H1 (cell line): Measurements from ENCODE around the gene SOWAHC.

ENCODE experiments used
- ATF3 ChIP-seq: IDR thresholded peaks from 2 replicates; pipeline ENCODE4 v1.6.1; 2011; ENCODE audit warnings: low read depth, mild to moderate bottlenecking, low read length; ENCODE audit not compliant: insufficient read depth
- BRCA1 ChIP-seq: IDR thresholded peaks from 2 replicates; pipeline ENCODE4 v1.6.1; 2012; ENCODE audit warnings: low read depth, low read length, improper control_type of control experiment
- CTCF ChIP-seq, 3 experiments: IDR thresholded peaks; 1 replicate in 2 of 3; 2 replicates in 1 of 3; pipeline versions ENCODE4 v1.5.1 to v1.6.1; 2011; ENCODE audit warnings: low read length in 3 of 3, mild to moderate bottlenecking in 3 of 3, inconsistent platforms in 2 of 3, low read depth in 1 of 3, moderate library complexity in 1 of 3; ENCODE audit not compliant: insufficient read depth in 1 of 3; ENCODE audit errors: control extremely low read depth in 1 of 3
- EP300 ChIP-seq, 2 experiments: IDR thresholded peaks; 1 replicate in 1 of 2; 2 replicates in 1 of 2; pipeline ENCODE4 v1.6.1; 2011 to 2012; ENCODE audit warnings: low read depth in 2 of 2, low read length in 2 of 2, mild to moderate bottlenecking in 2 of 2, borderline replicate concordance in 1 of 2, inconsistent platforms in 1 of 2, moderate library complexity in 1 of 2
- NRF1 ChIP-seq: IDR thresholded peaks from 2 replicates; pipeline ENCODE4 v1.6.1; 2011; ENCODE audit warnings: mild to moderate bottlenecking, low read depth, low read length, improper control_type of control experiment
- POLR2A ChIP-seq, 2 experiments: IDR thresholded peaks; 1 replicate in 1 of 2; 2 replicates in 1 of 2; pipeline ENCODE4 v1.6.1; 2011; ENCODE audit warnings: low read depth in 2 of 2, low read length in 2 of 2, mild to moderate bottlenecking in 2 of 2; ENCODE audit errors: control extremely low read depth in 1 of 2
- SP4 ChIP-seq: IDR thresholded peaks from 2 replicates; pipeline ENCODE4 v1.6.1; 2012; ENCODE audit warnings: low read length, inconsistent platforms
- TCF12 ChIP-seq: IDR thresholded peaks from 2 replicates; pipeline ENCODE4 v1.6.1; 2011; ENCODE audit warnings: low read depth, mild to moderate bottlenecking, low read length
- TEAD4 ChIP-seq: IDR thresholded peaks from 2 replicates; pipeline ENCODE4 v1.6.1; 2012; ENCODE audit warnings: low read depth, low read length, inconsistent platforms, mixed read lengths
- TF ChIP-seq, protein P1 (sequence below): IDR thresholded peaks from 2 replicates; pipeline ENCODE4 v1.6.1; 2011; ENCODE audit warnings: low read length, improper control_type of control experiment

DNA sequence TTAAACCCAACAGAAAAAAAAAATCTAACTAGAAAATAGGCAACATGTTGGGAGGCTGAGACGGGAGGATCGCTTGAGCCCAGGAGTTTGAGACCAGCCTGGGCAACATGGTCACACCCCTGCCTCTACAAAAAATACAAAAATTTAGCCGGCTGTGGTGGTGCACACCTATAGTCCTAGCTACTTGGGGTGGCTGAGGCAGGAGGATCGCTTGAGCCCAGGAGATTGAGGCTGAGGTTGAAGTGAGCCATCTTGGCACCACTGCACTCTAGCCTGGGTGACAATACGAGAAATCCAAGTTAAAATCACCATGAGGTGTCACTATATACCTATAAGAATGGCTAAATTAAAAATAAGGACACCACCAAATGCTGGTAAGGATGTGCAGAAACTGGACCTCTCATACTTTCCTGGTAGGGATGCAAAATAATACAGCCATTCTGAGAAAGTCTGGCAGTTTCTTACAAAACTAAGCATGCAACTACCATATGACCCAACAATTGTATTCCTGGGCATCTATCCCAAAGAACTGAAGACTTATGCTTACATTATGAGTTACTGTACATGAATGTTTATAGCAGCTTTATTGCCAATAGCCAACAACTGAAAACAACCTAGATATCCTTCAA, 2.6 kb upstream of the SOWAHC start:
- no peak for TF ChIP-seq POLR2A (IDR thresholded peaks at IDR 0.05; ENCODE audit: control extremely low read depth in 1 of 2, low read depth in 2 of 2, low read length in 2 of 2)
- TF ChIP-seq, protein P1, sequence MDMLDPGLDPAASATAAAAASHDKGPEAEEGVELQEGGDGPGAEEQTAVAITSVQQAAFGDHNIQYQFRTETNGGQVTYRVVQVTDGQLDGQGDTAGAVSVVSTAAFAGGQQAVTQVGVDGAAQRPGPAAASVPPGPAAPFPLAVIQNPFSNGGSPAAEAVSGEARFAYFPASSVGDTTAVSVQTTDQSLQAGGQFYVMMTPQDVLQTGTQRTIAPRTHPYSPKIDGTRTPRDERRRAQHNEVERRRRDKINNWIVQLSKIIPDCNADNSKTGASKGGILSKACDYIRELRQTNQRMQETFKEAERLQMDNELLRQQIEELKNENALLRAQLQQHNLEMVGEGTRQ, result no peak
- no peak for TF ChIP-seq TCF12
- no peak for TF ChIP-seq CTCF (IDR thresholded peaks at IDR 0.05; ENCODE audit: control extremely low read depth in 1 of 3, insufficient read depth in 1 of 3, low read depth in 1 of 3, low read length in 3 of 3)
- no peak for TF ChIP-seq BRCA1
- TF ChIP-seq NRF1, result no peak
- TF ChIP-seq SP4, result no peak
- no peak for TF ChIP-seq EP300 (IDR thresholded peaks at IDR 0.05; ENCODE audit: borderline replicate concordance in 1 of 2, low read depth in 2 of 2, low read length in 2 of 2)
- TF ChIP-seq ATF3, result no peak
- TF ChIP-seq TEAD4, result no peak
